ENCODE measurements around the gene CALR3. TPM values are rescaled to one million over a fixed set of nuclear protein-coding genes. Genes with fewer than 3 reads are reported as not detected.
"Not testable (repeated sequence)": the region's sequence is repeated elsewhere in the genome, so short reads cannot be mapped to it uniquely, and the experiment has no call there.

Gene CALR3, protein sequence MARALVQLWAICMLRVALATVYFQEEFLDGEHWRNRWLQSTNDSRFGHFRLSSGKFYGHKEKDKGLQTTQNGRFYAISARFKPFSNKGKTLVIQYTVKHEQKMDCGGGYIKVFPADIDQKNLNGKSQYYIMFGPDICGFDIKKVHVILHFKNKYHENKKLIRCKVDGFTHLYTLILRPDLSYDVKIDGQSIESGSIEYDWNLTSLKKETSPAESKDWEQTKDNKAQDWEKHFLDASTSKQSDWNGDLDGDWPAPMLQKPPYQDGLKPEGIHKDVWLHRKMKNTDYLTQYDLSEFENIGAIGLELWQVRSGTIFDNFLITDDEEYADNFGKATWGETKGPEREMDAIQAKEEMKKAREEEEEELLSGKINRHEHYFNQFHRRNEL
- not detected for total RNA-seq

DNA sequence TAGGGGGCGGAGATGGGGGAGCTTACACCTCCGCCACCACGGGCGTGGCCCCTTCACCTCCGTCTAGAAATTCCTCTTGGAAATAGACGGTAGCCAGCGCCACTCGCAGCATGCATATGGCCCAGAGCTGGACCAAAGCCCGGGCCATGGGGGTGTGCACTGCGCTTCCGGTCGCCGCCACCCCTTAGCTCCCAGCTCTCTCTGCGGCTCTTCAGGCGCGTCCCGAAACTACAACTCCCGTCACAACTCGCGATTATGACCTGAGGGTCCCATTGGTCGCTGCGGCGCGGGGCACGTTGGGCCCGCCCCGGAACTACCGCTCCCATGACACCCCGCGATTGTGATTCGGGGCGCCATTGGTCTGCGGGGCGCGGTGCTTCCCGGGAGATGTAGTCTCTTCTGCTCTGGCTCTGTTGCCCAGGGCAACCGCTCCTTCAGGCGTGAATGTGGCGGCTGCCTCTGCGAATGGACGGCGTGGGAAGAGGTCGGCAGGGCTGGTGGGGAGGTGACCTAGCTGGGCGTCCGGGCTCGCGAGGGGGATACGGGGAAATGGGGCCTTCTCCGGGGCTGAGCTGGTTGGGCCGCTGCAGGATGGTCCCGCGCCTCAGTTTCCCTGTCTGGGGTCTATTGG is at the start of gene CALR3, which contains the start of gene C19orf44:
Gene CALR3, minus strand, starts transcription at position 186 of the 631 bp plus-strand sequence. Its CDS starts 38 bp downstream, at position 148.
Gene C19orf44, plus strand, starts transcription at position 413 of the 631 bp plus-strand sequence. CDS start 4,399 bp downstream, outside the sequence.
- Histone ChIP-seq H3K27me3 (no peaks in the 10 kb centered on the region), H3K9me3 (no peaks in the 10 kb centered on the region), H3K4me3 (peak within 1 kb of the TSS; percentile 67 to 74), H3K36me3 (no peaks in the 10 kb centered on the region), H3K4me1 (peaks cover 0 to 11% of the 10 kb centered on the region in 2 donors), H3K27ac (peak within 1 kb of the TSS; percentile 83 to 86)
- DNase-seq (ENCODE audit: low spot score) = peak; percentile 99
- TF ChIP-seq, protein P1, sequence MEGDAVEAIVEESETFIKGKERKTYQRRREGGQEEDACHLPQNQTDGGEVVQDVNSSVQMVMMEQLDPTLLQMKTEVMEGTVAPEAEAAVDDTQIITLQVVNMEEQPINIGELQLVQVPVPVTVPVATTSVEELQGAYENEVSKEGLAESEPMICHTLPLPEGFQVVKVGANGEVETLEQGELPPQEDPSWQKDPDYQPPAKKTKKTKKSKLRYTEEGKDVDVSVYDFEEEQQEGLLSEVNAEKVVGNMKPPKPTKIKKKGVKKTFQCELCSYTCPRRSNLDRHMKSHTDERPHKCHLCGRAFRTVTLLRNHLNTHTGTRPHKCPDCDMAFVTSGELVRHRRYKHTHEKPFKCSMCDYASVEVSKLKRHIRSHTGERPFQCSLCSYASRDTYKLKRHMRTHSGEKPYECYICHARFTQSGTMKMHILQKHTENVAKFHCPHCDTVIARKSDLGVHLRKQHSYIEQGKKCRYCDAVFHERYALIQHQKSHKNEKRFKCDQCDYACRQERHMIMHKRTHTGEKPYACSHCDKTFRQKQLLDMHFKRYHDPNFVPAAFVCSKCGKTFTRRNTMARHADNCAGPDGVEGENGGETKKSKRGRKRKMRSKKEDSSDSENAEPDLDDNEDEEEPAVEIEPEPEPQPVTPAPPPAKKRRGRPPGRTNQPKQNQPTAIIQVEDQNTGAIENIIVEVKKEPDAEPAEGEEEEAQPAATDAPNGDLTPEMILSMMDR (IDR thresholded peaks at IDR 0.05) = peak in 1 of 2 donors; percentile 50

DNA sequence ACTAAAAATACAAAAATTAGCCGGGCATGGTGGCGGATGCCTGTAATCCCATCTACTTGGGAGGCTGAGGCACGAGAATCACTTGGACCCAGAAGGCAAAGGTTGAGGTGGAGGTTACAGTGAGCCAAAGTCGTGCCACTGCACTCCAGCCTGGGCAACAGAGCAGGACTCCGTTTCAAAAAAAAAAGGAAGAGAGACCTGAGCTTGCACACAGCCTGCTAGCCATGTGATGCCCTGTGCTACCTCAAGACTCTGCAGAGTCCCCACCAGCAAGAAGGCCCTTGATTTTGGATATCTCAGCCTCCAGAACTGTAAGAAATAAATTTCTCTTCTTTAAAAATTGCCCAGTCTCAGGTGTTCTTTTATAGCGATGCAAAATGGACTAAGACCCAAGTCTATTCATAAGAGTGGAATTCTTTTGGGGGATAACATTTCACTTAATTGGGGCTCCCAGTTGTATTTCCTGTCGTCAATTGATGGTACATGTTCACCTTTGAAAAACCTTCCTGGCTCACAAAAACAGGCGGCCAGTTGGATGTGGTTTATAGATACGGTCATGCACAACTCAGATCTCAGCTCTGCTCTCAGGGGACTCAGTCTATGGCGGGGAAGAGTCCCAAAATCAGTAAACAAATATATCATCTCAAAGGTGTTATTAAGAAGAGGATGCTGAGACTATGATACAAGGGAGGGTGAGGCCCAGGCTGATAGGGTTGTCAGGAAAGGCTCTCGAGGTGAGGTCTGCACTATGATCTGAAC is 48.7 kb upstream of the CALR3 start:
- Histone ChIP-seq H3K27me3 (no peaks in the 10 kb centered on the region), H3K36me3 (peaks cover 7% of the 10 kb centered on the region), H3K4me3 (no peak overlapping the region), H3K4me1 (peaks cover 0 to 39% of the 10 kb centered on the region in 2 donors), H3K27ac (no peak overlapping the region), H3K9me3 (no peaks in the 10 kb centered on the region)
- no peak for DNase-seq (ENCODE audit: low spot score)
- TF ChIP-seq, protein P1 (IDR thresholded peaks at IDR 0.05) = no peak

DNA sequence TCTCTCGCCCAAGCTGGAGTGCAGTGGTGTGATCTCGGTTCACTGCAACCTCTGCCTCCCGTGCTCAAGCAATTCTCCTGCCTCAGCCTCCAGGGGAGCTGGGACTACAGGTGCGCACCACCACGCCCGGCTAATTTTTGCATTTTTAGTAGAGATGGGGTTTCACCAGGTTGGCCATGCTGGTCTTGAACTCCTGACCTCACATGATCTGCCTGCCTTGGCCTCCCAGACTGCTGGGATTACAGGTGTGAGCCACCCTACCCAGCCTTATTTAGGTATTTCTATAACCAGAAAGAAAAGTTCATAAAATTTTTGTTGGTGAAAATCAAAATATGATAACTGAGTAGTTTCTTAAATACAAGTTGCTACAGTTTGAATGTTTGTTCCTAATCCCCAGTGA is 47.8 kb upstream of the CALR3 start:
- H3K9me3 ChIP-seq; H3K4me3 ChIP-seq; H3K27me3 ChIP-seq; H3K27ac ChIP-seq; DNase-seq (ENCODE audit: low spot score): not testable (repeated sequence)
- Histone ChIP-seq H3K4me1 (peaks cover 0 to 42% of the 10 kb centered on the region in 2 donors), H3K36me3 (peaks cover 11% of the 10 kb centered on the region)

DNA sequence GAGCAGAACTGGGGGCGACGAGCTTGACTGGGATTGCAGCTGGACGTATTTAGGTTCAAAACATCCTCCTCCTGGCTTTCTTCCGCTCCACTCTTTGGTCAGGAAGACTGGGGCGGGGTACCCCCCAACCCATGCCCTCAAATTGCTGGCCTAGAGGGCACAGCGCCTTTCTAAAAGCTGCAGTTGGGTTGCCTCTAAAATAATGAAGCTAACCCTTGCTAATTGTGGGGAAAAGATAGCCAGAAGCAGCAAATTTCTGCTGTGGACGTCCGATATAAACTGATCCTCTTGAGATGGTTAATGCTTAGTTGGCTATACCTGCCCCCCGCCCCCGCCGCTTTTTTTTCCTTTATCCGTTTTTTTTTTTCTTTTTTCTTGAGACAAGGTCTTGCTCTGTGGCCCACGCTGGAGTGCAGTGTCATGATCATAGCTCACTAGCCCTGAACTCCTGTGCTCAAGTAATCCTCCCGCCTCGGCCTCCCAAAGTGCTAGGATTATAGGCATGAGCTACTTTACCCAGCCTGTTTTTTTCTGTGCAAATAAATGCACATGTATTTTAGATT is 47.0 kb upstream of the CALR3 start:
- peak overlapping the region; percentile 86 to 93 for H3K27ac ChIP-seq
- no peaks in the 10 kb centered on the region for H3K27me3 ChIP-seq
- peaks cover 11% of the 10 kb centered on the region for H3K36me3 ChIP-seq
- H3K4me1 ChIP-seq = peaks cover 0 to 47% of the 10 kb centered on the region in 2 donors
- no peak for DNase-seq (ENCODE audit: low spot score)
- TF ChIP-seq, protein P1 (IDR thresholded peaks at IDR 0.05) = no peak
- H3K9me3 ChIP-seq = no peaks in the 10 kb centered on the region
- H3K4me3 ChIP-seq = peak overlapping the region; percentile 88 to 98

DNA sequence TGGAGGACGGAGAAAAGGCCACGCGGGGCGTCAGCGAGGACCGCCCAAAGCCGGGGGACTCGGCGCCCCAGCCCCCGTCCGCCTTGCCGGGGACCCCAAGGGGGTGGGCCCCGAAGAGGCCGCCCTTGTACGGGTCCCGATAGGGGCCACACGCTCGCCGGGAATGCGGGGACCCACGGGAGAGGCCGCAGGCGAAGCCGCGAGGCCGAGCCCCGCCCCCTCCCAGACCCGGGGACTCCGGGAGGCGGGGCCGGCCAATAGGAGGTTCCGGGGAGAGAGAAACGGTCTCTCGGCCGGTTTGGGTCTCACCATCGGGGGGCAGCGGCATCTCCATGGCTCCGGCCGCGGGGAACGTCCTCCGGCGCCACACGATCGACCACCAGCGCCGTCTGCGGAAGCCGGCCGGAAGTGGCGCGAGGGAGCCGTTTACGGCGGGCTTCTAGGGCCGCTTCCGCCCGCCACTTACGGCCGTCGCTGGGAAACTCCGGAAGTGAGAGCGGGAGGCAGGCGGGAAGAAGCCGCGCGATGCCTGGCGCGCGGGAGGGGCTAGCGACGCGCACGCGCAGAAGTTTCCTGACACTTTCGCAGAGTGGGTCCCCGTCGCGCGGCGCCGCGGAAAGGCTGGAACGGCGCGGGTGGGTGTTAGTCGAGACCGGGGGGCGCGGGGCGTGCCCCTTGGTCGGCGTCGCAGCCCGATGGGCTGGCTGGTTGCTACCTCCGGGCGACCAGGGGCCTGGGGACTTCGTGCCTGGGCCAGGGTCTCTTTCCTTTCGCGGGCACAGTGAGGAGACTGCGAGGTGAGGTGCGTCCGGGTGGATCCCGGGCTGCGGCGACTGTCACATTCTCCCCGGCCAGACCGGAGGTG is 46.3 kb upstream of the CALR3 start, which contains the start of gene CHERP:
Gene CHERP, minus strand, starts transcription at position 393 of the 865 bp plus-strand sequence. Its CDS starts 59 bp downstream, at position 334.
- H3K4me1 ChIP-seq = peaks cover 0 to 49% of the 10 kb centered on the region in 2 donors
- peak; percentile 90 for DNase-seq (ENCODE audit: low spot score)
- H3K36me3 ChIP-seq = peaks cover 11% of the 10 kb centered on the region
- H3K27ac ChIP-seq = peak within 1 kb of the TSS; percentile 86 to 93
- peak within 1 kb of the TSS; percentile 88 to 98 for H3K4me3 ChIP-seq
- H3K27me3 ChIP-seq = no peaks in the 10 kb centered on the region
- TF ChIP-seq, protein P1 (IDR thresholded peaks at IDR 0.05) = no peak
- no peaks in the 10 kb centered on the region for H3K9me3 ChIP-seq

All from right atrium auricular region (tissue), 2 donors.